ENCODE data around the gene KANSL1. TPM values are rescaled to one million over a fixed set of nuclear protein-coding genes. Genes with fewer than 3 reads are reported as not detected.

Gene KANSL1
- total RNA-seq, 1 experiment from 2014 or later: 83.0 TPM

GRCh38 chr17:46143827-46144236 lies 49.4 kb downstream of the KANSL1 start:
- DNase-seq: no peak
- Mint-ChIP-seq H3K4me1 (ENCODE audit: low read depth, unreplicated experiment) (peaks cover 11% of the 10 kb centered on the region), H3K27ac (ENCODE audit: unreplicated experiment) (no peak overlapping the region), H3K4me3 (ENCODE audit: unreplicated experiment) (no peak overlapping the region), H3K36me3 (ENCODE audit: insufficient read depth, unreplicated experiment) (peaks cover 14% of the 10 kb centered on the region), H3K9me3 (ENCODE audit: unreplicated experiment) (no peaks in the 10 kb centered on the region), H3K27me3 (ENCODE audit: insufficient read depth, unreplicated experiment) (no peaks in the 10 kb centered on the region)
- peaks cover 12% of the 10 kb centered on the region for H3K4me1 ChIP-seq
- no peak overlapping the region for H3K4me3 ChIP-seq (ENCODE audit: low read depth, low read length)
- no peaks in the 10 kb centered on the region for H3K27me3 ChIP-seq (replicated peaks; ENCODE audit: control insufficient read depth, insufficient read depth, low read length)
- BruUV-seq (replicated peaks): no TSS peak
- intact Hi-C loops (cut with micrococcal nuclease; ENCODE audit: unreplicated experiment): no loop called here
- H3K36me3 ChIP-seq (ENCODE audit: control insufficient read depth, insufficient read depth, low read length): no peaks in the 10 kb centered on the region
- POLR2A ChIA-PET: no interaction called here
- no peaks in the 10 kb centered on the region for H3K9me3 ChIP-seq
- CTCF ChIA-PET: no interaction called here
- TF ChIP-seq, protein P1, sequence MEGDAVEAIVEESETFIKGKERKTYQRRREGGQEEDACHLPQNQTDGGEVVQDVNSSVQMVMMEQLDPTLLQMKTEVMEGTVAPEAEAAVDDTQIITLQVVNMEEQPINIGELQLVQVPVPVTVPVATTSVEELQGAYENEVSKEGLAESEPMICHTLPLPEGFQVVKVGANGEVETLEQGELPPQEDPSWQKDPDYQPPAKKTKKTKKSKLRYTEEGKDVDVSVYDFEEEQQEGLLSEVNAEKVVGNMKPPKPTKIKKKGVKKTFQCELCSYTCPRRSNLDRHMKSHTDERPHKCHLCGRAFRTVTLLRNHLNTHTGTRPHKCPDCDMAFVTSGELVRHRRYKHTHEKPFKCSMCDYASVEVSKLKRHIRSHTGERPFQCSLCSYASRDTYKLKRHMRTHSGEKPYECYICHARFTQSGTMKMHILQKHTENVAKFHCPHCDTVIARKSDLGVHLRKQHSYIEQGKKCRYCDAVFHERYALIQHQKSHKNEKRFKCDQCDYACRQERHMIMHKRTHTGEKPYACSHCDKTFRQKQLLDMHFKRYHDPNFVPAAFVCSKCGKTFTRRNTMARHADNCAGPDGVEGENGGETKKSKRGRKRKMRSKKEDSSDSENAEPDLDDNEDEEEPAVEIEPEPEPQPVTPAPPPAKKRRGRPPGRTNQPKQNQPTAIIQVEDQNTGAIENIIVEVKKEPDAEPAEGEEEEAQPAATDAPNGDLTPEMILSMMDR (IDR thresholded peaks at IDR 0.05; ENCODE audit: insufficient read depth in 1 of 2, low read depth in 1 of 2, low read length in 1 of 2, severe bottlenecking in 1 of 2, unreplicated experiment in 1 of 2): no peak

GRCh38 chr17:46141645-46142044 lies 51.6 kb downstream of the KANSL1 start:
- Mint-ChIP-seq H3K36me3 (ENCODE audit: insufficient read depth, unreplicated experiment) (peaks cover 27% of the 10 kb centered on the region), H3K4me1 (ENCODE audit: low read depth, unreplicated experiment) (peaks cover 23% of the 10 kb centered on the region), H3K4me3 (ENCODE audit: unreplicated experiment) (no peak overlapping the region), H3K9me3 (ENCODE audit: unreplicated experiment) (no peaks in the 10 kb centered on the region), H3K27ac (ENCODE audit: unreplicated experiment) (no peak overlapping the region), H3K27me3 (ENCODE audit: insufficient read depth, unreplicated experiment) (no peaks in the 10 kb centered on the region)
- no peak overlapping the region for H3K4me3 ChIP-seq (ENCODE audit: low read depth, low read length)
- TF ChIP-seq, protein P1 (IDR thresholded peaks at IDR 0.05; ENCODE audit: insufficient read depth in 1 of 2, low read depth in 1 of 2, low read length in 1 of 2, severe bottlenecking in 1 of 2, unreplicated experiment in 1 of 2): no peak
- intact Hi-C loops (cut with micrococcal nuclease; ENCODE audit: unreplicated experiment): no loop called here
- no peaks in the 10 kb centered on the region for H3K27me3 ChIP-seq (replicated peaks; ENCODE audit: control insufficient read depth, insufficient read depth, low read length)
- ChIA-PET POLR2A (interaction anchor here (0.7 kb wide), 1 partner anchor 52 kb away, joined by 3 read pairs; no protein-coding TSS in a partner anchor), CTCF (no interaction called here)
- BruUV-seq (replicated peaks): no TSS peak
- peaks cover 22% of the 10 kb centered on the region for H3K4me1 ChIP-seq
- no peak for DNase-seq
- no peaks in the 10 kb centered on the region for H3K9me3 ChIP-seq
- H3K36me3 ChIP-seq (ENCODE audit: control insufficient read depth, insufficient read depth, low read length): no peaks in the 10 kb centered on the region

DNA sequence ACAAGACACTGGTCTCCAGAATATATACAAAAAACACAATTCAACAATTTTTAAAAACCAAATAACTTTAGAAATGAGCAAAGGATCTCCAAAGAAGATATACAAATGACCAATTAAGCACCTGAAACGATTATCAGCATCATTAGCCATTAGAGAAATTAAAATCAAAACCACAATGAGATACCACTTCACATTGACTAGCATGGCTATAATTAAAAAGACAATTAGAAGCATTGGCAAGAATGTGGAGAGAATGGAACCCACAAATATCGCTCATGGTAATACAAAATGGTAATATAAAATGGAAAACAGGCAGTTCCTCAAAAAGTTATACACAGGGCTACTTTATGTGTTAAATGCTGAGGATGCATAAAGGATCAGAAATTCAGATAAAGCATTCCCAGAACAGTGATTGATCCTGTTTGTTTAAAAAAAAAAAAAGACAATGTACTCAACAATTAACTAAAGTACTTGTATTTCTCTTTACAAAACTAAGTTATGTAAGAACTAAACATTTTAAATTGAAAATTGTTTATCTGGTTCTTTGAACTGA lies 52.5 kb downstream of the KANSL1 start:
- no peaks in the 10 kb centered on the region for H3K9me3 ChIP-seq
- no peak overlapping the region for H3K27ac Mint-ChIP-seq (ENCODE audit: unreplicated experiment)
- no peaks in the 10 kb centered on the region for H3K27me3 Mint-ChIP-seq (ENCODE audit: insufficient read depth, unreplicated experiment)
- no TSS peak for BruUV-seq (replicated peaks)
- no peak overlapping the region for H3K4me3 ChIP-seq (ENCODE audit: low read depth, low read length)
- no peaks in the 10 kb centered on the region for H3K27me3 ChIP-seq (replicated peaks; ENCODE audit: control insufficient read depth, insufficient read depth, low read length)
- peaks cover 22% of the 10 kb centered on the region for H3K4me1 ChIP-seq
- ChIA-PET POLR2A (no interaction called here), CTCF (no interaction called here)
- intact Hi-C loops (cut with micrococcal nuclease; ENCODE audit: unreplicated experiment): no loop called here
- no peak for DNase-seq
- no peaks in the 10 kb centered on the region for H3K36me3 ChIP-seq (ENCODE audit: control insufficient read depth, insufficient read depth, low read length)
- TF ChIP-seq, protein P1 (IDR thresholded peaks at IDR 0.05; ENCODE audit: insufficient read depth in 1 of 2, low read depth in 1 of 2, low read length in 1 of 2, severe bottlenecking in 1 of 2, unreplicated experiment in 1 of 2): no peak
- no peak overlapping the region for H3K4me3 Mint-ChIP-seq (ENCODE audit: unreplicated experiment)
- no peaks in the 10 kb centered on the region for H3K9me3 Mint-ChIP-seq (ENCODE audit: unreplicated experiment)
- peaks cover 23% of the 10 kb centered on the region for H3K4me1 Mint-ChIP-seq (ENCODE audit: low read depth, unreplicated experiment)
- peaks cover 23% of the 10 kb centered on the region for H3K36me3 Mint-ChIP-seq (ENCODE audit: insufficient read depth, unreplicated experiment)
